Stomach smooth muscle (tissue), 2 donors: ENCODE results near the gene PTH2R.
"Not testable (repeated sequence)": the region's sequence is repeated elsewhere in the genome, so short reads cannot be mapped to it uniquely, and the experiment has no call there.

Experiments
- H3K27ac ChIP-seq: one replicate; pipeline ENCODE4 v1.7.0; 2013; ENCODE audit warnings: mild to moderate bottlenecking, low read length, inconsistent platforms
- H3K27me3 ChIP-seq, 2 donors: one replicate each; pipeline ENCODE4 v1.7.0; 2013; ENCODE audit warnings: low read length in 2 of 2; ENCODE audit not compliant: insufficient read depth in 2 of 2, control insufficient read depth in 1 of 2
- H3K36me3 ChIP-seq, 2 donors: one replicate each; pipeline ENCODE4 v1.7.0; 2013; ENCODE audit warnings: low read length in 2 of 2; ENCODE audit not compliant: control insufficient read depth in 2 of 2, insufficient read depth in 2 of 2
- H3K4me1 ChIP-seq: one replicate; pipeline ENCODE4 v1.7.0; 2013; ENCODE audit warnings: low read length; ENCODE audit not compliant: control insufficient read depth, insufficient read depth
- H3K4me3 ChIP-seq, 2 donors: one replicate each; pipeline ENCODE4 v1.7.0; 2013; ENCODE audit warnings: low read length in 2 of 2
- H3K9ac ChIP-seq, 2 donors: one replicate each; pipeline ENCODE4 v1.7.0; 2013; ENCODE audit warnings: low read length in 2 of 2, mild to moderate bottlenecking in 1 of 2
- H3K9me3 ChIP-seq, 2 donors: one replicate each; pipeline ENCODE4 v1.7.0; 2013; ENCODE audit warnings: low read length in 2 of 2; ENCODE audit not compliant: control insufficient read depth in 2 of 2
- donor health status: healthy.
- donor health status: Pancreatic carcinoma.

Gene PTH2R

GRCh38 chr2:208511016-208511415, 104.4 kb downstream of the PTH2R start:
- Histone ChIP-seq H3K4me1 (no peaks in the 10 kb centered on the region), H3K9ac (no peak overlapping the region), H3K9me3 (peaks cover 0 to 4% of the 10 kb centered on the region in 2 donors), H3K36me3 (no peaks in the 10 kb centered on the region), H3K27me3 (no peaks in the 10 kb centered on the region), H3K27ac (no peak overlapping the region), H3K4me3 (no peak overlapping the region)

DNA sequence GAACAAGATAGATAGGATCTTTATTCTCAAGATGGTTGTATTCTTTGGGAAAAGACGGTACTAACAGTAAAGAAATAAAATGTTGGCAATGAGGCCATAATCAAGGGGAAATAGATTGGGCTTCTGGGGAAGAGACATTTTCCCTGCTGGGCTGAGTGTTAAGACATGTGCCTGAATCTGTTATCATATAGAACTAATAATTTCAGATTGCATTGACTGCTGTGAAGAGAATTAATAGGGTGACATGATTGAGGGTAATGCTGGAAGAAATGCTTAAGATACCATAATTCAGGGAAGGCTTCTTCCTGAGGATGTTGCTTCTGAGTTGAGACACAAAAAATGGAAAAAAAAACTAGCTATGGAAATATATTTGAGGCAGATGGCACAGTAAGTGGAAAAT, 105.0 kb downstream of the PTH2R start:
- Histone ChIP-seq H3K9ac (no peak overlapping the region), H3K9me3 (peaks cover 0 to 2% of the 10 kb centered on the region in 2 donors), H3K4me3 (no peak overlapping the region), H3K36me3 (no peaks in the 10 kb centered on the region), H3K27ac (no peak overlapping the region), H3K27me3 (no peaks in the 10 kb centered on the region), H3K4me1 (no peaks in the 10 kb centered on the region)

- H3K27ac ChIP-seq = no peak overlapping the region
These were observed 108.5 kb downstream of the PTH2R start for GRCh38 chr2:208515099-208515498.

GRCh38 chr2:208523069-208523468, 116.5 kb downstream of the PTH2R start:
- H3K27ac ChIP-seq, H3K27me3 ChIP-seq, H3K4me1 ChIP-seq, H3K36me3 ChIP-seq, H3K9ac ChIP-seq, H3K4me3 ChIP-seq, H3K9me3 ChIP-seq: not testable (repeated sequence)

More at GRCh38 chr2:208515099-208515498, 108.5 kb downstream of the PTH2R start:
- Histone ChIP-seq H3K27me3 (no peaks in the 10 kb centered on the region), H3K36me3 (no peaks in the 10 kb centered on the region), H3K4me3 (no peak overlapping the region), H3K4me1 (no peaks in the 10 kb centered on the region), H3K9ac (no peak overlapping the region), H3K9me3 (peaks cover 0 to 4% of the 10 kb centered on the region in 2 donors)

GRCh38 chr2:208525165-208525564, 118.6 kb downstream of the PTH2R start:
- not testable (repeated sequence) for H3K27me3 ChIP-seq, H3K9ac ChIP-seq, H3K9me3 ChIP-seq, H3K27ac ChIP-seq, H3K4me1 ChIP-seq, H3K36me3 ChIP-seq, H3K4me3 ChIP-seq

- Histone ChIP-seq H3K9ac (no peak overlapping the region), H3K4me3 (no peak overlapping the region), H3K4me1 (no peaks in the 10 kb centered on the region), H3K27me3 (no peaks in the 10 kb centered on the region), H3K9me3 (no peaks in the 10 kb centered on the region), H3K36me3 (no peaks in the 10 kb centered on the region), H3K27ac (no peak overlapping the region)
These were observed 123.2 kb downstream of the PTH2R start for GRCh38 chr2:208529796-208530195.

- Histone ChIP-seq H3K4me3 (no peak overlapping the region), H3K9me3 (no peaks in the 10 kb centered on the region), H3K9ac (no peak overlapping the region), H3K27ac (no peak overlapping the region), H3K4me1 (no peaks in the 10 kb centered on the region), H3K36me3 (no peaks in the 10 kb centered on the region), H3K27me3 (no peaks in the 10 kb centered on the region)
These were observed 124.8 kb downstream of the PTH2R start for GRCh38 chr2:208531361-208531760.

DNA sequence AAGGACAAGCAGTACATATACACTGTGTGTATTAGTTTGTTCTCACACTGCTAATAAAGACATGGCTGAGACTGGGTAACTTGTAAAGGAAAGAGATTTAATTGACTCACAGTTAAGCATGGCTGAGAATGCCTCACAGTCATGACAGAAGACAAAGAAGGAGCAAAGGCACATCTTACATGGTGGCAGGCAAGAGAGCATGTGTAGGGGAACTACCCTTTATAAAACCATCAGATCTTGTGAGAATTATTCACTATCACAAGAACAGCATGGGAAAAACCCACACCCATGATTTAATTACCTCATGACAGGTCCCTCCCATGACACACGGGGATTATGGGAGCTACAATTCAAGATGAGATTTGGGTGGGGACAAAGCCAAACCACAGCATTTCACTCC, 129.0 kb downstream of the PTH2R start:
- H3K36me3 ChIP-seq, H3K4me3 ChIP-seq, H3K27me3 ChIP-seq, H3K27ac ChIP-seq, H3K9me3 ChIP-seq, H3K4me1 ChIP-seq, H3K9ac ChIP-seq: not testable (repeated sequence)

DNA sequence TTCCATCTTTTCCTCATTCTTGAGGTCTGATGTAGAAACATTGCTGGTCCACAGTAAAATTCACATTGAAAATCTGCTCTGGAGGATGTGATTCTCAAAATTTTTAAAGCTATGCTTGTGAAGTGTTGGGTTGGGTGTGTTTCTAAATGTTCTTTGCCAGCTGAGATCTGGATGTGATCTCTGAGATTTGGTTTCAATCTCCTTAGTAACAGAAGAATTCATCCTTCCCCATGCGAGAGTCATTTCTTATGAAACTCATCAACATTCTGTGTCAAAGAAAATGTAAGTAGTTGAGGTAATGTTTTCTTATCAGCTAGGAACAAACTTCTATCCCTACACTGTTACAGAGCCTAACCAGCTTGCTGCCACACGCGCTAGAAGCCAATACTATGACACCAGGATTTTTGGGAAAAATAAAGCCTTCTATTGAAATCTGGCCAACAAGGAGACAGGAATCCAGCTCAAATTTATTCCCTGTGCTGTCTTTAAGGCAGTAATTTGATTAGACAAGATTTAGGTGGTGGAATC, 134.9 kb downstream of the PTH2R start:
- no peak overlapping the region for H3K9ac ChIP-seq
- H3K27ac ChIP-seq = no peak overlapping the region
- no peak overlapping the region for H3K4me3 ChIP-seq
- H3K4me1 ChIP-seq = no peaks in the 10 kb centered on the region
- no peaks in the 10 kb centered on the region for H3K9me3 ChIP-seq
- H3K27me3 ChIP-seq = no peaks in the 10 kb centered on the region
- H3K36me3 ChIP-seq = no peaks in the 10 kb centered on the region

DNA sequence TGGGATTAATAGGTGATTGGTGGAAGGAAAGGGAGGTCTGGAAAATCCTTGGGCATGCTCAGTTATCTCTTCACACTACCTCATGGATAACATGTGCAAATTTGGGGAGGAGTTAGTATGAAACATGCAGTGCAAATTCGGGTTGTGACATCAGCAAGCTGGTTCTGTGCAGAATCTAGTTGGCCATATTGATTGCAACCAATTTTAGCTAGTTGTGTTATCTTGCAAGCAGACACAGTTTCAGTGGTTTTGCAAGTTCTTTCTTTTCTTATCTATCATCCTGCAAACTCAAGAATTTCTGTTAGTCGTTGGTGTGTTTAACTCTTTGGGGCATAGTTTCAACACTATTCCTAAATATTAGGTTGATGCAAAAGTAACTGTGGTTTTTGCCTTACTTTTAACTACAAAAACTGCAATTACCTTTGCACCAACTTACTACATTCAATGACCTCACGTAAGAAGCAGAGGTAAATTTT, 135.4 kb downstream of the PTH2R start:
- Histone ChIP-seq H3K27ac (no peak overlapping the region), H3K9ac (no peak overlapping the region), H3K4me1 (no peaks in the 10 kb centered on the region), H3K36me3 (no peaks in the 10 kb centered on the region), H3K27me3 (no peaks in the 10 kb centered on the region), H3K4me3 (no peak overlapping the region), H3K9me3 (no peaks in the 10 kb centered on the region)

DNA sequence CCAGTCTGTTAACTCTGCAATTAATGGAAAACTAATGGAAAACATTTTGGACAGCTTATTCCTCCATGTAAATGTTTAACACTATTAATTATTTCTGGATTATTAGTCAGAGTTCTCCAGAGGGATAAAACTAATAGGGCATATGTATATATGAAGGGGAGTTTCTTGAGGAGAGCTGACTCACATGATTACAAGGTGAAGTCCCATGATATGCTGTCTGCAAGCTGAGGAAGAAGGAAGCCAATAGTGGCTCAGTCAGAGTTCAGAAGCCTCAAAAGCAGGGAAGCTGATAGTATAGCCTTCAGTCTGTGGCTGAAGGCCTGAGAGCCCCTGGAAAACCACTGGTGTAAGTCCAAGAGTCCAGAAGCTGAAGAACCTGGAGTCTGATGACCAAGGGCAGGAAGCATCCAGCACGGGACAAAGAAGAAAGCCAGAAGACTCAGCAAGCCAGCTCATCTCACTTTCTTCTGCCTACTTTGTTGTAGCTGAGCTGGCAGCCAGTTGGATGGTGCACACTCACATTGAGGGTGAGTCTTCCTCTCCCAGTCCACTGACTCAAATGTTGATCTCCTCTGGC, 136.0 kb downstream of the PTH2R start:
- Histone ChIP-seq H3K4me3 (no peak overlapping the region), H3K9me3 (no peaks in the 10 kb centered on the region), H3K27me3 (no peaks in the 10 kb centered on the region), H3K27ac (no peak overlapping the region), H3K36me3 (no peaks in the 10 kb centered on the region), H3K9ac (no peak overlapping the region), H3K4me1 (no peaks in the 10 kb centered on the region)
